ENCODE measurements around the gene CELSR1. TPM values are rescaled to one million over a fixed set of nuclear protein-coding genes. Genes with fewer than 3 reads are reported as not detected.

CELSR1 gene
- total RNA-seq, 3 donors from 2014 or later: 0.96 to 36.7 (median 21.2) TPM

DNA sequence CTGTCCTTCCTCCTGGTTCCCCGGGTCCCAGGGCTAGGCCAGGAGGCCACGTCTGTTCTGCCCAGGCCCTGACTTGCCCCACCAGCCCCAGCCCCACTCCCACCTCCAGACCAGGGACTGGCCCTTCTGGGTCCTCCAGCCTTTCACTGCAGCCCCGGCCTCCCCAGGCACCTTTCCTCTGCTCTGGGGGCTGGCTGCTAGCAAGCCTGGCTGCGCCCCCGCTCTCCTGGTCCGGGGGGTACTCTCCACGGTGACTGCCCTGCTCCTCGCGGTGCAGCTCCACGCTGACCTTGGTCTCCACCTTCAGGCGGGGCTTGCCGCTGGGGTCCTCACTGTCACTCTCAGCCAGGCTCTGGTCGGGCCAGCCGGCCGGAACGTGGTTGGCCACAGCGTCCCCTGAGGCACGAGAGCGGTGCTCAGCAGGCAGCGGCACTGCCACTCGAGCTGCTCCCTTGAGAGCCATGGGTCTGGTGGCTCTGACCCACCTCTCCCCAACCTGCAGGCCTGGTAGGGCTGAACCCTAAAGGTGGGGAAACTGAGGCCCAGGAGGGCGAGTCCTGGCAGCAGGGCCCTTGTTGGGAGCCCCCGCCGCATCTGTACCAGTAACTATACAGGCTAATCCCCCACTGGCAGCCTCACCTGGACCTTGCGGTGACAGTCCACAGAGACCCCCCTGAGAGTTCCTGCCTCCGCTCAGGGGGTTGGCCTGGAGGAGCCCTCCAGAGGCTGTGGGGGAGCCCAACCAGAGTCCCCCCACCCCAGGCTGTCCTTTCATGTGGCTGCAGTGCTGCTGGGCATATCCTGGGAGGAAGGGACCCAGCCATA, 172.9 kb downstream of the CELSR1 start:
- no peak overlapping the region for H3K4me3 ChIP-seq
- intact Hi-C loops (cut with DNase I; ENCODE audit: low total_unique reads): no loop called here
- H3K27ac ChIP-seq: no peak overlapping the region
- no peaks in the 10 kb centered on the region for H3K9me3 ChIP-seq
- no peak for DNase-seq (ENCODE audit: low spot score in 2 of 2)
- no peaks in the 10 kb centered on the region for H3K4me1 ChIP-seq
- TF ChIP-seq POLR2AphosphoS5 (IDR thresholded peaks at IDR 0.05): no peak
- TF ChIP-seq, protein P1, sequence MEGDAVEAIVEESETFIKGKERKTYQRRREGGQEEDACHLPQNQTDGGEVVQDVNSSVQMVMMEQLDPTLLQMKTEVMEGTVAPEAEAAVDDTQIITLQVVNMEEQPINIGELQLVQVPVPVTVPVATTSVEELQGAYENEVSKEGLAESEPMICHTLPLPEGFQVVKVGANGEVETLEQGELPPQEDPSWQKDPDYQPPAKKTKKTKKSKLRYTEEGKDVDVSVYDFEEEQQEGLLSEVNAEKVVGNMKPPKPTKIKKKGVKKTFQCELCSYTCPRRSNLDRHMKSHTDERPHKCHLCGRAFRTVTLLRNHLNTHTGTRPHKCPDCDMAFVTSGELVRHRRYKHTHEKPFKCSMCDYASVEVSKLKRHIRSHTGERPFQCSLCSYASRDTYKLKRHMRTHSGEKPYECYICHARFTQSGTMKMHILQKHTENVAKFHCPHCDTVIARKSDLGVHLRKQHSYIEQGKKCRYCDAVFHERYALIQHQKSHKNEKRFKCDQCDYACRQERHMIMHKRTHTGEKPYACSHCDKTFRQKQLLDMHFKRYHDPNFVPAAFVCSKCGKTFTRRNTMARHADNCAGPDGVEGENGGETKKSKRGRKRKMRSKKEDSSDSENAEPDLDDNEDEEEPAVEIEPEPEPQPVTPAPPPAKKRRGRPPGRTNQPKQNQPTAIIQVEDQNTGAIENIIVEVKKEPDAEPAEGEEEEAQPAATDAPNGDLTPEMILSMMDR (IDR thresholded peaks at IDR 0.05): no peak
- H3K27me3 ChIP-seq: no peaks in the 10 kb centered on the region
- no peaks in the 10 kb centered on the region for H3K36me3 ChIP-seq

DNA sequence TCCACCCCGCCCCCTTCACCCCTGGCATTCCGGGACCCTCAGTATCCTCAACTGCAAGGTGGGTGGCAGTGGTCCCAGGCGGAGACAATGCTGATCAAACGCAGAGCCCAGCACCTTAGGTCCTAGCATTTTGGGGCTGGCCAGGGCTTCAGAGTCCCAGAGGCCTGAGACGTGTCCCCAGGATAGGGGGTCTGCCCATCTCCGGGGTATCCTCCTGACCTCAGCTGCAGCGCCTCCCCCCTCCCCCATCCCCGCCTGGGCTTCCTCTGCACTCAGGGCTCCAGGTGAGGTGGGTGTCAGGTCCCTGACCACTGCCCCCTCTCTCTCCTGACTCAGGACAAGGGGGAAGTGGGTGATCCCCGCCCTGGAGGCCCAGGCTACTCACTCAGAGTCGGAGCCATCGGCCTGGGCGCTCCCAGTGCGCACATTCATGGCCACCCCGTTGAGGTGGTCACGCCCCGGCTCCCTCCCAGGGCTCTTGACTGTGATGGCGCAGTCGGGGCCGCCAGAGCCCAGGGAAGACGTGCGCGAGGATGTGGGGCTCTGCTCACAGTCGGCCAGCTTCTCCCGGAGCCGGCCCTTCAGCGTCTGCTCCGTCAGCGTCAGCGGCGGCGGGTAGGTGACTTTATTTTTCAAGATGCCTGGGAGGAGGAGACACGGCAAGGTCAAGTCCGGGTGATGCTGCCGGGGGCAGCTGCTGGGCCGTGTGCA, 173.7 kb downstream of the CELSR1 start:
- H3K9me3 ChIP-seq: no peaks in the 10 kb centered on the region
- no peak overlapping the region for H3K4me3 ChIP-seq
- intact Hi-C loops (cut with DNase I; ENCODE audit: low total_unique reads): no loop called here
- H3K27me3 ChIP-seq: no peaks in the 10 kb centered on the region
- H3K4me1 ChIP-seq: no peaks in the 10 kb centered on the region
- no peak overlapping the region for H3K27ac ChIP-seq
- DNase-seq (ENCODE audit: low spot score in 2 of 2): no peak
- TF ChIP-seq POLR2A (IDR thresholded peaks at IDR 0.05): no peak
- TF ChIP-seq, protein P1 (IDR thresholded peaks at IDR 0.05): no peak
- no peak for TF ChIP-seq POLR2AphosphoS5 (IDR thresholded peaks at IDR 0.05)
- no peaks in the 10 kb centered on the region for H3K36me3 ChIP-seq

DNA sequence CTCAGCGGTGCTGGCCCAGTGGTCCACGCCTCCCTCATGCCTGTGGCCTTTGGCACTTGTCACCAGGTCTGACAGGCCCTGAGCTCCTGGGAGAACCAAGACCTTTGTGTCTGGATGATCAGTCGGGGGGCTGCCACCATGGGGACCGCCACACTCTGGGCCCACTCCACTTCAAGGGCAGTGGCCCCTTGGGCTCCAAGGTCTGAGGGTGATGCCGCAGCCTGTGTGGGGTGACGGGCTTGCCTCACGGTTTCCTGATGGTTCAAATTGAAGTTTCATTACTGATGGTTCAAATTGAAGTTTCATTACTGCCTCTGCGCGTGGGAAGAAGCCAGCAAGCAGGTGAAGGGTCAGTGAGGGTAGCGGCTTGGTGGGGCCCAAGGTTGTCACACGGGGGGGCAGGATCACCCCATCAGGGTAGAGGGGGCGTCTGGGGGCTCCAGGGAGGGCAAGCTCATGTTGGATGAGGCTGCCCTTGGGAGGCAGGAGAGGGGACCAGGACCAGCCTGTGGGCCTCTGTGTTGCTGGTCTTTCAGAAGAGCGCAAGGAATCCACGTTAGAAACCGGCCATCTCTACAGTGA, 174.4 kb downstream of the CELSR1 start:
- Histone ChIP-seq H3K4me1 (no peaks in the 10 kb centered on the region), H3K4me3 (no peak overlapping the region), H3K36me3 (no peaks in the 10 kb centered on the region), H3K27ac (no peak overlapping the region), H3K9me3 (no peaks in the 10 kb centered on the region), H3K27me3 (no peaks in the 10 kb centered on the region)
- TF ChIP-seq, protein P1 (IDR thresholded peaks at IDR 0.05): no peak
- no peak for TF ChIP-seq POLR2A (IDR thresholded peaks at IDR 0.05)
- no peak for TF ChIP-seq POLR2AphosphoS5 (IDR thresholded peaks at IDR 0.05)
- intact Hi-C loops (cut with DNase I; ENCODE audit: low total_unique reads): no loop called here
- DNase-seq (ENCODE audit: low spot score in 2 of 2): no peak

DNA sequence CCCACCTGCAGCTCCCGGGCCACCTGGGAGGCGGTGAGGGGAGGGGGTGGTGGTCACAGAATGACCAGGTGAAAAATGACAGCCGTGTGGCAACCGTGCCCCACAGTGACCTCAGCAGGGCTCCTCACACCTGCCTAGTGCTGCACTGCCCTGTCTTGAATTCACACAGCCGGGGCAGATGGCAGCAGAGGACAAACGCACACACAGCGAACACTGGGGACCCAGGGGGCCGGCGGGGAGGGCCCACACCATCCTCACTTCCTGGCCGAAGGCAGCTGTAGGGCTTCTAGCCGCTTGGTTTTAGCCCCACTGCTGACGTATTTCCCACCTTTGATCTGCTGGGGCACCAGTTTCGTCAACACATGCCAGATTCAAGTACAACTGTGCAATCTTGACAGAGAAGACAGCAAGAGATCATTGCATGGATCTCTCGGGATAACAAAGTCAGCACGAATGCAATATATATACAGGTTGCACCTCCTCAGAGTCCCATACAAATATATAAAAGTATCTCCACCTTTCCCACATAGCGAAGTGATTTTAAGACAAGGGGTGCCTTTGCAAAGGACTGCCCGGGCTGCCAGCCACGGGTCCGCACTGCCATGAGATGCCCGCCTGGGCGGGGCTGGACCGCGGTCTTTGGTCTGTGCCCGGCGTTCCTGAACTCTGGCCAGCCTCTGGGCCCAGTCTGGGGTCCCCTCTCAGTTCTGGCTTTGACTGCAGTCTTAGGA, 175.1 kb downstream of the CELSR1 start:
- intact Hi-C loops (cut with DNase I; ENCODE audit: low total_unique reads): no loop called here
- no peaks in the 10 kb centered on the region for H3K9me3 ChIP-seq
- no peak for DNase-seq (ENCODE audit: low spot score in 2 of 2)
- no peak overlapping the region for H3K27ac ChIP-seq
- no peaks in the 10 kb centered on the region for H3K36me3 ChIP-seq
- no peaks in the 10 kb centered on the region for H3K27me3 ChIP-seq
- TF ChIP-seq, protein P1 (IDR thresholded peaks at IDR 0.05): no peak
- TF ChIP-seq POLR2AphosphoS5 (IDR thresholded peaks at IDR 0.05) (no peak), POLR2A (IDR thresholded peaks at IDR 0.05) (no peak)
- no peaks in the 10 kb centered on the region for H3K4me1 ChIP-seq
- H3K4me3 ChIP-seq: no peak overlapping the region
